ENCODE results near the gene SH3GLB1.

The SH3GLB1 gene

GRCh38 chr1:86765073-86765472 lies 60.7 kb downstream of the SH3GLB1 start:
- H3K27ac ChIP-seq: no peak overlapping the region
- ChIA-PET CTCF (no interaction called here), POLR2A (ENCODE audit: low non-redundant PET) (no interaction called here)
- TF ChIP-seq, protein P1, sequence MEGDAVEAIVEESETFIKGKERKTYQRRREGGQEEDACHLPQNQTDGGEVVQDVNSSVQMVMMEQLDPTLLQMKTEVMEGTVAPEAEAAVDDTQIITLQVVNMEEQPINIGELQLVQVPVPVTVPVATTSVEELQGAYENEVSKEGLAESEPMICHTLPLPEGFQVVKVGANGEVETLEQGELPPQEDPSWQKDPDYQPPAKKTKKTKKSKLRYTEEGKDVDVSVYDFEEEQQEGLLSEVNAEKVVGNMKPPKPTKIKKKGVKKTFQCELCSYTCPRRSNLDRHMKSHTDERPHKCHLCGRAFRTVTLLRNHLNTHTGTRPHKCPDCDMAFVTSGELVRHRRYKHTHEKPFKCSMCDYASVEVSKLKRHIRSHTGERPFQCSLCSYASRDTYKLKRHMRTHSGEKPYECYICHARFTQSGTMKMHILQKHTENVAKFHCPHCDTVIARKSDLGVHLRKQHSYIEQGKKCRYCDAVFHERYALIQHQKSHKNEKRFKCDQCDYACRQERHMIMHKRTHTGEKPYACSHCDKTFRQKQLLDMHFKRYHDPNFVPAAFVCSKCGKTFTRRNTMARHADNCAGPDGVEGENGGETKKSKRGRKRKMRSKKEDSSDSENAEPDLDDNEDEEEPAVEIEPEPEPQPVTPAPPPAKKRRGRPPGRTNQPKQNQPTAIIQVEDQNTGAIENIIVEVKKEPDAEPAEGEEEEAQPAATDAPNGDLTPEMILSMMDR (conservative IDR thresholded peaks at IDR 0.05; ENCODE audit: low read depth): no peak
- no peak for DNase-seq (ENCODE audit: low spot score)

DNA sequence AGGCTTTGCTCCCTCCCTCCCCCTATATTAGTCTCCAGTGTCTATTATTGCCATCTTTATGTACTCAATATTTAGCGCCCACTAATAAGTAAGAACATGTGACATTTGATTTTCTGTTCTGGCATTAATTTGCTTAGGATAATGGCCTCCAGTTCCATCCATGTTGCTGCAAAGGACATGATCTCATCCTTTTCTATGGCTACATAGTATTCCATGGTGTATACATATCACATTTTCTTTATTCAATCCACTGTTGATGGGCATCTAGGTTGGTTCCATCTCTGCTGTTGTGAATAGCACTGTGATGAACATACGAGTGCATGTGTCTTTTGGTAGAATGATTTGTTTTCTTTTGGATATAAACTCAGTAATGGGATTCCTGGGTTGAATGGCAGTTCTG lies 61.3 kb downstream of the SH3GLB1 start:
- DNase-seq (ENCODE audit: low spot score): no peak
- ChIA-PET POLR2A (ENCODE audit: low non-redundant PET) (no interaction called here), CTCF (no interaction called here)
- TF ChIP-seq, protein P1 (conservative IDR thresholded peaks at IDR 0.05; ENCODE audit: low read depth): no peak
- H3K27ac ChIP-seq: no peak overlapping the region

- ChIA-PET CTCF (no interaction called here), POLR2A (ENCODE audit: low non-redundant PET) (no interaction called here)
- TF ChIP-seq, protein P1 (conservative IDR thresholded peaks at IDR 0.05; ENCODE audit: low read depth): no peak
- no peak for DNase-seq (ENCODE audit: low spot score)
- H3K27ac ChIP-seq: no peak overlapping the region
Measured at GRCh38 chr1:86768554-86768953, 64.2 kb downstream of the SH3GLB1 start.

- POLR2A ChIA-PET (ENCODE audit: low non-redundant PET): no interaction called here
- TF ChIP-seq, protein P1 (conservative IDR thresholded peaks at IDR 0.05; ENCODE audit: low read depth): no peak
- CTCF ChIA-PET: no interaction called here
- DNase-seq (ENCODE audit: low spot score): no peak
- no peak overlapping the region for H3K27ac ChIP-seq
Measured at GRCh38 chr1:86769065-86769464, 64.7 kb downstream of the SH3GLB1 start.

GRCh38 chr1:86773341-86774288 lies 69.2 kb downstream of the SH3GLB1 start:
- peak overlapping the region; percentile 81 for H3K27ac ChIP-seq
- ChIA-PET POLR2A (ENCODE audit: low non-redundant PET) (no interaction called here), CTCF (interaction anchor here (0.6 to 1.4 kb wide), 2 partner anchors 14 to 60 kb away, joined by 3 read pairs; no protein-coding TSS in a partner anchor)
- peak; percentile 66 for DNase-seq (ENCODE audit: low spot score)
- TF ChIP-seq, protein P1 (conservative IDR thresholded peaks at IDR 0.05; ENCODE audit: low read depth): no peak

DNA sequence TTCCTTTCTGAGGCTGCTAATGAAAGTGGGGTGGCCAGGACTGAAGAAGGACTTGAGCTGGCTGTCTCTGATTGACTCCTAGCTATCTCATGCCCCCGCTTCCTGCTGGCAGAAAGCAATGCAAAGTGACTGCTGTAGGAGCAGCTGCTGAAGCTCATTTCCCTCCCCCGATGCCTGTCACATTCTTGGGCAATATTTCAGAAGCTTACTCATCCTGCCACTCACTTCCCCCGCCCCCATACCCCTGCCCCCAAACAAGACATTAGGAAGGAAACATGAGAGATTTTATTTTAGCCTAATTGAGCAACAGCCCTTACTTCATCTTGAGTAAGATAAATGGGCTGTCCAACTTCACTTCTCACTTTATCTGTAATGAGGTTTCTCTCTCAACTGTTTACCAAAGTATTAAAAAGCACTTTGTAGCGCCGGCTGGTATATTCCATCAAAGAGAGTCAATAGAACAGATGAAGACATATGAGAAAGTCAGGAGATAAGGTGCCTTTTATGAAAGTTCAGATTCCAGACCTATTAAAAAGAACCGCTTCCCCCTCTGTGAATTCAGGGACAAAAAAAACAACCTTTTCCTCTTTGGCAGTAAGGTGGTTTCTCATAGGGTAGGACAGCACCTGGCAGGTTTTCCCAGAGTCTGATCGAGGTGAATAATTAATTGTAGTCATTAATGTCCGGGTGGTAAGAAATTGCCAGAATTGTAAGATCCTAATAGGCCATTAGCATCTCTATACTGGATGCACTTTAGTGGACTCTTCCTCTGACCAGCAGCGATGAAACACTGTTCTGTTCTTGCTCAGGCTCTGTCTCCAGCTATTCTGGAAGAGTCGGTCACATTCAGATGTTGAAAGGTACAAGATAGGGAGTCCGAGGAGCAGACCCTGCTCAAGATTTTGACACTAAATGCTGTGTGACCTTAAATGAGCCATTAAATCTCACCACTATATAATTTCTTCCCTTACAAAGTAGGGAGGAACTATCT lies 70.2 kb downstream of the SH3GLB1 start:
- POLR2A ChIA-PET (ENCODE audit: low non-redundant PET): no interaction called here
- TF ChIP-seq, protein P1 (conservative IDR thresholded peaks at IDR 0.05; ENCODE audit: low read depth): no peak
- CTCF ChIA-PET: interaction anchor here (1.4 kb wide), 1 partner anchor 59 kb away, joined by 3 read pairs; no protein-coding TSS in a partner anchor
- peak overlapping the region; percentile 81 for H3K27ac ChIP-seq
- DNase-seq (ENCODE audit: low spot score): peak; percentile 92

All from RWPE1 (cell line).